ENCODE data around the gene NTSR1. TPM values are rescaled to one million over a fixed set of nuclear protein-coding genes. Genes with fewer than 3 reads are reported as not detected.
A peak's percentile ranks its signal among the peaks of the same experiment; 100 is the strongest.

NTSR1 gene
- total and polyA plus RNA-seq, 7 donors, result 0.60 to 54.0 (median 8.8) TPM; not detected in 1

DNA sequence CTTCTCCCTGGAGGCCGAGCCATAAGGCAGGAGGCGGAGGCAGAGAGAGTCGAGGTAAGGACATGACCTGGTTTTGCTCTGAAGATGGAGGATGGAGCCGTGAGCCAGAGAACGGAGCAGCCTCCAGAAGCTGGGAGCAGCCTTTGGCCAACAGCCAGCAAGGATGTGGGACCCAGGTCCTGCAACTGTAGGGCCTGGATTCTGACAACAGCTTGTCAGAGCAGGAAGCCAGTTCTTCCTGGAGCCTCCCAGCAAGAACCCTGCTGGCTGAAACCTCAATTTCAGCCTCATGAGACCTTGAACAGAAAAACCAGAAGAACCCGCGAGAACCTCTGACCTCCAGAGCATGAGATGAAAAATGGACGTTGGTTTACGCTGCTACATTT, 74.2 kb downstream of the NTSR1 start:
- no peaks in the 10 kb centered on the region for H3K27me3 ChIP-seq
- intact Hi-C loops (cut with DNase I), result loop anchor here (10.0 kb wide), 1 partner anchor 278 kb away; no protein-coding TSS in a partner anchor
- peaks cover 0 to 31% (median 12%) of the 10 kb centered on the region in 4 donors for H3K4me1 ChIP-seq
- no peak for DNase-seq
- 49 to 66% methylated on average over 9 of the region's 9 CpGs for WGBS, 2 donors
- H3K4me3 ChIP-seq, result no peak overlapping the region
- H3K9me3 ChIP-seq, result no peaks in the 10 kb centered on the region
- H3K27ac ChIP-seq, result peak overlapping the region in 2 of 4 donors; percentile 28 to 61
- H3K36me3 ChIP-seq, result no peaks in the 10 kb centered on the region
- TF ChIP-seq CTCF (IDR thresholded peaks at IDR 0.05) (no peak), POLR2AphosphoS5 (IDR thresholded peaks at IDR 0.05) (peak in 1 of 4 donors; percentile 33), EP300 (IDR thresholded peaks at IDR 0.05) (no peak), POLR2A (IDR thresholded peaks at IDR 0.05) (no peak)

DNA sequence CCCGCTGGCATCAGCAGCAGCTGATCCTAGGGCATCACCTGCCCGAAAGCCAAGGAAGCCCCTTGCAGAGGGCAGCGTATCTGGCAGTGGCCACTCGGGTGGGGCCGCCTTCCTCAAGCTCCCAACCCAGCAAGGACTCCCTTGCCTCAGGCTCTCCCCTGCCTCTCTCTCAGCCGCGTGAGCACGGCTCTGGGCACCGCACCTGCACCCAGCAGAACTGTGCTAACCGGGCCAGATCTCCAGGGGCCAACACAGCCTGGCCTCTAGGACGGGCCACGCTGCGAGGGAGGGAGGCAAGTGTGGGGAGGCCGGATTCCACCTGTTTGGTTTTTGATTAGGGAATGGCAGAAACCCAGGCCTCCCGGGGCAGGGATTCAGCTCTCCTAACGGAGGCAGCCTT, 75.9 kb downstream of the NTSR1 start:
- no peaks in the 10 kb centered on the region for H3K27me3 ChIP-seq
- DNase-seq, result no peak
- peaks cover 0 to 31% (median 12%) of the 10 kb centered on the region in 4 donors for H3K4me1 ChIP-seq
- intact Hi-C loops (cut with DNase I), result loop anchor here (10.0 kb wide), 1 partner anchor 280 kb away; no protein-coding TSS in a partner anchor
- 88 to 91% methylated on average over 16 of the region's 16 CpGs for WGBS, 2 donors
- no peak overlapping the region for H3K27ac ChIP-seq
- TF ChIP-seq POLR2AphosphoS5 (IDR thresholded peaks at IDR 0.05) (no peak), EP300 (IDR thresholded peaks at IDR 0.05) (no peak), CTCF (IDR thresholded peaks at IDR 0.05) (no peak), POLR2A (IDR thresholded peaks at IDR 0.05) (no peak)
- H3K36me3 ChIP-seq, result no peaks in the 10 kb centered on the region
- H3K4me3 ChIP-seq, result no peak overlapping the region
- H3K9me3 ChIP-seq, result no peaks in the 10 kb centered on the region

- no peak for DNase-seq
- H3K36me3 ChIP-seq, result no peaks in the 10 kb centered on the region
- H3K27ac ChIP-seq, result peak overlapping the region in 2 of 4 donors; percentile 54 to 59
- WGBS, 2 donors, result 70 to 77% methylated on average over 11 of the region's 11 CpGs
- intact Hi-C loops (cut with DNase I), result loop anchor here (10.0 kb wide), 1 partner anchor 281 kb away; no protein-coding TSS in a partner anchor
- no peaks in the 10 kb centered on the region for H3K27me3 ChIP-seq
- peaks cover 0 to 31% (median 12%) of the 10 kb centered on the region in 4 donors for H3K4me1 ChIP-seq
- peak in 1 of 4 donors; percentile 33 for TF ChIP-seq POLR2AphosphoS5 (IDR thresholded peaks at IDR 0.05)
- TF ChIP-seq CTCF (IDR thresholded peaks at IDR 0.05), result no peak
- H3K9me3 ChIP-seq, result no peaks in the 10 kb centered on the region
- H3K4me3 ChIP-seq, result no peak overlapping the region
Measured at GRCh38 chr20:62785393-62785792, 76.8 kb downstream of the NTSR1 start.

DNA sequence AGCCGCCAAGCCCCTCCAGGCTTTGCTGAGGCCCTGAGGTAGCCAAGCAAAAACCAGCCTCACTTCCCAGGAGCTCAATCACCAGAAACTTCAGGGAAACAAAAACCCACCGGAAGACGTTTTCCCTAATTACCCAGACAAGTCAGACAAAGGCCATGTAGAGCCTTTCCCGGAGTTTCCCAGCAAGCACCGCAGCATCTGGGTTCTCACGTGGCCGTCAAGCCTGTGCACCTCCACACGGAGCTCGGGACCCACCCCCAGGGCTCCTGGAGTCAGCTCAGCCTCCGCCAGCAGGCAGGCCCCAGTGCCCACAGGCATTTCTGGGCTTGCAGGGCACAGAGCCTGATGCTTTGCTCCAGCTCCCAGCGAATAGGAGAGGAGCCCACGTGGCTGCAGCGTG, 77.5 kb downstream of the NTSR1 start:
- peak overlapping the region in 2 of 4 donors; percentile 54 to 59 for H3K27ac ChIP-seq
- TF ChIP-seq CTCF (IDR thresholded peaks at IDR 0.05) (no peak), POLR2A (IDR thresholded peaks at IDR 0.05) (no peak), EP300 (IDR thresholded peaks at IDR 0.05) (no peak)
- no peak overlapping the region for H3K4me3 ChIP-seq
- no peaks in the 10 kb centered on the region for H3K9me3 ChIP-seq
- WGBS, 2 donors, result 80 to 87% methylated on average over 13 of the region's 13 CpGs
- no peaks in the 10 kb centered on the region for H3K27me3 ChIP-seq
- peaks cover 0 to 33% (median 15%) of the 10 kb centered on the region in 4 donors for H3K4me1 ChIP-seq
- no peak for DNase-seq
- intact Hi-C loops (cut with DNase I), result loop anchor here (10.0 kb wide), 1 partner anchor 281 kb away; no protein-coding TSS in a partner anchor
- no peaks in the 10 kb centered on the region for H3K36me3 ChIP-seq

GRCh38 chr20:62787321-62787720, 78.7 kb downstream of the NTSR1 start:
- no peak overlapping the region for H3K27ac ChIP-seq
- TF ChIP-seq POLR2A (IDR thresholded peaks at IDR 0.05) (no peak), EP300 (IDR thresholded peaks at IDR 0.05) (no peak), CTCF (IDR thresholded peaks at IDR 0.05) (no peak)
- no peak overlapping the region for H3K4me3 ChIP-seq
- H3K4me1 ChIP-seq, result peaks cover 0 to 36% (median 18%) of the 10 kb centered on the region in 4 donors
- DNase-seq, result no peak
- no peaks in the 10 kb centered on the region for H3K9me3 ChIP-seq
- no peaks in the 10 kb centered on the region for H3K27me3 ChIP-seq
- no peaks in the 10 kb centered on the region for H3K36me3 ChIP-seq
- intact Hi-C loops (cut with DNase I), result loop anchor here (10.0 kb wide), 1 partner anchor 283 kb away; no protein-coding TSS in a partner anchor
- 71 to 72% methylated on average over 7 of the region's 7 CpGs for WGBS, 2 donors

Data from sigmoid colon (tissue), 7 donors.